Right renal cortex interstitium (tissue), 3 donors: ENCODE results near the gene THOP1. TPM values are rescaled to one million over a fixed set of nuclear protein-coding genes. Genes with fewer than 3 reads are reported as not detected.
"Not testable (repeated sequence)": the region's sequence is repeated elsewhere in the genome, so short reads cannot be mapped to it uniquely, and the experiment has no call there.

Experiments used
- DNase-seq, 3 donors: peaks; one replicate each; pipeline ENCODE4 v3.0.0-alpha.2; 2013; ENCODE audit warnings: low read depth in 3 of 3, low spot score in 2 of 3
- polyA plus RNA-seq, 3 donors: library from polyadenylated mRNA; unstranded; fragments of 120-200 nt; gene quantifications; one replicate each; pipeline ENCODE4 v1.2.1, GENCODE V29; 2013; ENCODE audit not compliant: insufficient read length in 3 of 3

THOP1 gene
- polyA plus RNA-seq, 3 donors, result 37.8 to 48.9 (median 41.8) TPM

DNA sequence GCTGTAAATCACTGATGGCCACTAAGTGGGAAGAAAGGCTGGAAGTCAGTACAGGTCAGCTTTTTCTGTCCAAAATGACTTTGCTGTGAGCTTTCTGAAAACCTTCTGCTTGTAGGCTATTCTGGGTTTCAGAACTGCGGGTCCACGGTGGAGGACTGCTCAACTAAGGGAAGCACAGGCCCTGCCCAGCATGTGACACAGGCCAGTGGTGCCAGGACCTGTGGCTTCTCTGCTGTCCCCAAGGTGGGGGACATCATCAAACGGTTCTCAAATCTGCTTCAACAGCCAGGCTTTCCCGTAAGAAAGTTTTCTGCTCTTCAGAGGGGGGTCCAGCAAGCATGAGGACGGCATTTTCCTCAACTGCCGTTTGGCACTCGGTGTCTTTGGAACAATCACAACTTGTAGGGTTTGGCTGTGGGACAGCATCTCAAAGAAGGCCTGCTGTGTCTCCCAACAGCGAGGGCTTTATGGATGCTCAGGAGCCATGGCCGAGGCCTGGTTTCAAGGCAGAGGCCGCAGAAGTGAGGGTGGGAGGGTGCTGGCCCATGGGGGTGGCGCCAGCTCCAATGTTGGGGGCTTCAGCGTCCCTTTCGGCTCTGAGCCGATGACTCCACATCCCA lies 6.1 kb upstream of the THOP1 start:
- no peak for DNase-seq

DNA sequence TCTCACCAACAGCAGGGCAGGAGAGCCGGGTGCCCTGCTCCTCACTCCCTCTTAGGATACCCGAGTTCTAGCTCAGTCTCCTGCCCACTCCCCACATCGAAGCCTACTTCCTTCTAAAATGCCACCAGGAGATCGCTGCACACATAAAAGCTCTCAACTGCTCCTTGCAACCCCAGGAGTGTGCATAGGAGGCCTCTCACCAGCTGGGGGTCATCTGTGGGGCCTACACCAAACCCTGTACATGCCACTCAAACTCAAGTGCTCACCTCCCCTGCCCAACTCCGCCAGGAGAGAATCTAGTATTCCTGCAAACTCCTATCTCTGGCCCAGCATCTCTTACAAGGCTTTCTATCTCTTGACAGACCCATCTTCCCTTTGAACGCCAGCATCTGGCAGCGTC lies 5.0 kb upstream of the THOP1 start:
- DNase-seq, result no peak

DNA sequence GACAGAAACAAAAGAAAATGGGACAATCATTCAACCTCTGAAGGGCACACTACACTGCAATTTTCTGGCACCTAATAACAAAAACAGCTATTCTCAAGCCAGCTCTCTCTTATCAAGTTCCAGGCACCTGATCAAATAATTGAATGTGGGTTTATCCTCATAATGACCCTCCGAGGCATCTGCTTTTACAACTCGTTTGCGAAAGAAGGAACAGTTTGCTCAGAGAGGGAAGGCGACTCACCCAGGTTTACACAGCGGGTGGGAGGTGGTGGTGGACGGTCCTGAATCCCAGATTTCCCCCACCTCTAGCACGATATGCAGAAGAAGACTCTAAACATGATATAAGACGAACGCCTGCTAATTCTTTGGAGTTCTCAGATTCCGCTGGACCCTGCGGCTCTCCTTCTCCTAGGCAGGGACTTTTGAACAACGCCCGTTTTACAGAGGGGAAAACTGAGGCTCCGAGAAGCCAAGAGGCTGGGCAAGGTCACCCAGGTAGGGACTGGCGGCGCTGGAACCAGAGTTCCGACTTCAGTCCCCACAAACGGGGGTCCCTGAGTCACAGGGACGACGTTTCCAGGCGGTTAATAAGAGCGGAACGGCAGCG lies 2.9 kb upstream of the THOP1 start:
- DNase-seq, result no peak

DNA sequence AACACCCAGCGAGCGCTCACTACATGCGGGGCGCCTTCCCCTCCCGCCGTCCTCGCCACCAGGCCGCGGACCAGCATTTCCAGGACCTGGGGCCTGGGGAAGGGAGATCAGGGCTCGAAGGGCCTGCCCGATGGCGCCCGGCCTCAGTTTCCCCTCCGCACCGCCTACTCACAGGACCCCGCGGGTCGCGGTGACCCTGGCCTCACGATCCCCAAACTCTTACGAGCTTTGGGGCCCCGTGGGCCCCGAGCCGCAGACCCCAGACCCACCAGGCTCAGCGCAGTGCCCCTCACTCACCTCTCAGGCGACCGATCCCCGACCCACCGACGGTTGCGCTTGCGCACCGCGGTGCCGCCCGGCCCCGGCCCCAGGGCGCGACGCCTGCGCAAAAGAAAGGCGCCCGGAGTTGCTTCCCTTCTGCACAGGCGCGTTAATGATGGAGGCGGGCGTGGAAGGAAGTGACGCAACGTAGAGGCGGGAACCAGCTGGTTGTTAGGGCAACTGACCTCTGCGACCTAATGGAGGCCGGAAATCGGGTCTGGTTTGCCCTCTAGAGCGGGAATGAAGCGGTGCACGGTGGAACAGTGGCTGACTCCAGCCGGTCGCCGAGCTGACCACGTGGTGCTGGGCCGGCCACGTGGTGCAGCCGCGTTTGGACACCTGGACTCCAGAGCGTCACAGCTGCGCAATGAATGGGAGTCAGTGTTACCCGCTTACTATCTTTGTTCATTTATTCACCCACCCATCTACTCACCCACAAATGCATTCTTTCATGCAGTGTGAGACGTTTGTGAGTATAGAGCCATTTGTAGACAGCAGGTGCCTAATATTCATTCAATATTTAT lies 2.1 kb upstream of the THOP1 start, which contains the start of gene SGTA:
Gene SGTA, minus strand, starts transcription at position 338 of the 845 bp plus-strand sequence. CDS start 14,205 bp downstream, outside the sequence.
- peak; percentile 97 to 99 (median 97) for DNase-seq

DNA sequence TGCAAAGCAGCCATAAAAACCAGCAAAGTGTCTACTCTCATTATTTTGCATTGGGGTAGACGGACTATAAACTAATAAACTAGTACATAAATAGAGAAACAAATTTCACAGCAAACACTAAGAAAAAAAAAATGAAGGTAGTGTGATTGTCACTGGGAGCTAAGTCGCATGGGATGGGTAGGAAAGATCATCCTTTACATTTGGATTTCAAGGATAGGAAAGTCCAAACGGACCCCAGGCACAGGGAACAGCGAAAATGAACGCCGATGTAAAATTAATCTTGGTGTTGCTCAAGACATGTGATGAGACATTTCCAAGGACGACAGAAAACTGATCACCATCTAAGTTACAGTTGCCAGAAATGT lies 1.5 kb upstream of the THOP1 start:
- no peak for DNase-seq

DNA sequence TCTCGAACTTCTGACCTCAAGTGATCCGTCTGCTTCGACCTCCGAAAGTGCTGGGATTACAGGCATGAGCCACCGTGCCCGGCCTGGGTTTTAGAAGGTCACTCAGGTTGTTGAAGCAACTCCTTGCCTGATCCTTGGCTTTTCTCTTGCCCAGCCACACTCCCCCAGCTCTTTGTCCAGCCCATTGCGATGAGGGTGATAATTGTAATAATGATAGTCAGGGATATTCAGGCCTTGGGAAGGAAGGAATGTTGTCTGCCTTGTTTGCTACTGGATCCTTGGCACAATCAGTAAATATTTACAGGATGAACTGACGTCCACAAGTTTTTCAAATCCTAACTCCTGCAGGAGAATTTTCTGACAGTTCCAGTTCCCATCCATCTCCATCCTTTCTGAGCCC lies 1.8 kb downstream of the THOP1 start:
- no peak for DNase-seq

DNA sequence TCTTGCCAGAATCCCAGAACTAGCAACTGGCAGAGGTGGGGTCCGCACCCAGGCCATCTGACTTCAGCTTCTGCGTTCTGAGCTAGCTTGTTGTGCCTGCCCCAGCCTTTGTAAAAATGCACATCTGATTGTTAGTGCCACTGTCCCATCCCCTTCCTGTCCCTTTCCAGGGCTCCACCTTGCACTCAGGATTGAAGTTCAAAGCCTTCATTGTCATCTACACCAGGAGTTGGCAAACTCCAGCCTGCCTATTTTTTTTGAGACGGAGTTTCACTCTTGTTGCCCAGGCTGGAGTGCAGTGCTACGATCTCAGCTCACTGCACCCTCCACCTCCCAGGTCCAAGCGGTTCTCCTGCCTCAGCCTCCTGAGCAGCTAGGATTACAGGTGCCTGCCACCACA lies 2.9 kb downstream of the THOP1 start:
- no peak for DNase-seq

DNA sequence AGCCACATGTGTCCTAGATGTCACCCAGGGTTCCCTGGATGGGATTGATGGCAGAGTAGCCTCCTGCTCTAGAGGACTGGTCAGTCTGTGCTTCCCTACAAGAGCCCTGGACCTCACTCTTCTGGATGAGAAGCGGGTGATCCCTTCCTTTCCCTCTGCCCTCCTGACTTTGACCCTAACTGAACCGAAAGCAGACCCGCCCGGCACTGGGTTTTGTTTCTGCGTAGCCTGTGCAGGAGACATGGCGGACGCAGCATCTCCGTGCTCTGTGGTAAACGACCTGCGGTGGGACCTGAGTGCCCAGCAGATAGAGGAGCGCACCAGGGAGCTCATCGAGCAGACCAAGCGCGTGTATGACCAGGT lies 4.9 kb downstream of the THOP1 start:
- no peak for DNase-seq

DNA sequence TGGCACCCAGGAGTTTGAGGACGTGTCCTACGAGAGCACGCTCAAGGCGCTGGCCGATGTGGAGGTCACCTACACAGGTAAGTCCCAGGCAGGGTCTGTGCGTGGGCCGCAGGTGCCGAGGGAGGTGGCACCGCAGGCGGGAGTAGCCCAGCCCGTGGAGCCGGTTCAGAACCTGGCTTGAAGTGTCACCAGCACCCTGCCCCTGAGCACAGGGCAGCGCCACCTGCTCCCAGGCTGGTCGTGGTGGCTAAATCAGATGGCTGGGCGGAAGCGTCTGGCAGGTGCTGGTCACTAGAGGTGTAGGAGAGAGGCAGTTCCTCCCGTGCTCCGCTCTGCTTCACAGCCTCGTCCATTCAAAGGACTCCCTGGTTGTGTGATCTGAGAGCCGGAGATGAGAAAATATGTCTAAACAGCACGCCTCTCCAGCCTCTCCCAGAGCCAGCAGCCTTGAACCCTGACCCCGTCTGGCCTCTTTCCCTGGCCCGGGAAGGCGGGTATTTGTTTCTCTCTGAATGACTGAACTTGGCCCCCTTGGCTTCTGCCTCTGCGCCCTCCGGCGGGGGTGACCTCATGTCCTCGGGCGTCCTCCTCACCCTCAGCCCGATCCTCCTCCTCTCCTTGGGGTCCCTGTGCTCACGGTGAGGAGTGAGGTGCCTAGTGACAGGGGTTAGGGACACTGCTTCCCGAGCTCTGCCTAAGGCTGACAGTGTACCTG lies 5.4 kb downstream of the THOP1 start:
- DNase-seq, result no peak

DNA sequence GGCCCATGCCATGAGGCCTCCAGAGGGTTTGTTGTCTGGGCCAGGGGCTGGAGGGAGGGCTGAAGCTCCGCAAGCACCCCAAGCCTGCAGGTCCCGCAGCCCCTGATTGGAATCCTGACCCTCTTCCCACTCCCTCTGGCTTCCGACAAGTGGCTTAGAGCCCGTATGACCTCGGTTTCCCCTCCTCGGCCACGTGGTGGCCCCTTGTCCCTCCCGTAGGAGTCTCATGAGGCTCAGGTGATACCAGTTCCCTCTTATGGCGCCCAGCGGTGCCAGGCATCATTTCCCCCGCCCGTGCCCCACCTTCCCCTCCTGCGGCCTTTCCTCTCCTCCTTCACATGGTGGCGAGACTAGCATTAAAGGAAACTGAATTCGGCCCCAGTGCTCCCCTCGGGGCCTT lies 6.1 kb downstream of the THOP1 start:
- no peak for DNase-seq

DNA sequence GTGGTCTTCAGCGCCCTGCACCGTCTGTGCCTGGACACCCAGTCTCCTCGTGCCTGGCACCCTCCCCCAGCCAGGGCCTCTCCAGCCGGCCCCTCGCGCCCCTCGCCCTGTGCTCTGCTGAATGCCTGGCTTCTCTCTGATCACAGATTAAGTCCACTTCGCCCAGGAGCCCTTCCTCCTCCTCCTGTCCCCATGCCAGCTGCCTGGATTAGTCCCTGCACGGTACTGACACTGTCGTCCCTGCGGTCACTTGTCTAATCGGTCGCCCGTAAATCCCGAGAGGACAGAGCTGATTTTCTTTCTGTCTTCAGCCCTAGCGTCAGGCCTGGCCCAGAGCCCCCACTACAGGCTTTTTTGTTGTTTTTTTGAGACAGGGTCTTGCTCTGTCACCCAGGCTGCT lies 6.6 kb downstream of the THOP1 start:
- no peak for DNase-seq

DNA sequence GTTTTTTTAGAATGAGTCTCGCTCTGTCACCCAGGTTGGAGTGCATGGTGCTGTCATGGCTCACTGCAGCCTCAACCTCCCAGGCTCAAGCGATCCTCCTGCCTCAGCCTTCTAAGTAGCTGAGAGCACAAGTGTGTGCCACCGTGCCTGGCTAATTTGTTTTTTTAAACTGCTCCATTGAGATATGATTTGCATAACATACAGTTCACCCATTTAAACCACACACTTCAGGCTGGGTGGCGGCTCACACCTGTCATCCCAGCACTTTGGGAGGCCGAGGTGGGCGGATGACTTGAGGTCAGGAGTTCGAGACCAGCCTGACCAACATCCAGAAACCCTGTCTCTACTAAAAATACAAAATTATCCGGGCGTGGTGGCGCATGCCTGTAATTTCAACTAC lies 7.4 kb downstream of the THOP1 start:
- DNase-seq, result not testable (repeated sequence)

DNA sequence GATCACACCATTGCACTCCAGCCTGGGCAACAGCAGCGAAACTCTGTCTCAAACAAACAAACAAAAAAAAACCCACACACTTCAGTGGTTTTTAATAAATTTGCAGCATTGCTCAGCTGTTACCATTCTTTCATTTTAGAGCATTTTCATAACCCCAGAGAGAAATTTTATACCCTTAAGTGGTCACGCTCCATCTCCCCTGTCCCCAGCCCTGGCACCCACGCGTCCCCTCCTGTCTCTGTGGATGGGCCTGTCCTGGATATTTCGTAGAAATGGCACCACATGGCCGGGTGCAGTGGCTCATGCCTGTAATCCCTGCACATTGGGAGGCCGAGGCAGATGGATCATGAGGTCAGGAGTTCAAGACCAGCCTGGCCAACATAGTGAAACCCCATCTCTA lies 7.8 kb downstream of the THOP1 start:
- no peak for DNase-seq

DNA sequence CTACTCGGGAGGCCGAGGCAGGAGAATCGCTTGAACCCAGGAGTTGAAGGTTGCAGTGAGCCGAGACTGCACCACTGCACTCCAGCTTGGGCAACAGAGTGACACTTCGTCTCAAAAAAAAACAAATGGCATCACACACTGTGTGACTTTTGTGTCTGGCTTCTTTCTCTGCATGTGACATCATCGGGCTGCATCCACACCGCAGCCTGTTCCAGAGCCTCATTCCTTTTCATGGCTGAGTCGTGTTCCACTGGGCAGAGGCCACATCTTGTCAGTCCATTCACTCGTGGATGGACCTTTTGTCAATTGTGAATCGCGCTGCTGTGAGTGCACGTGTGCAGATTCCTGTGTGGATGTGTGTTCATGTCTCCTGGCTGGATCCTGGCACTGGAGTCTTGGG lies 8.3 kb downstream of the THOP1 start:
- DNase-seq, result no peak

DNA sequence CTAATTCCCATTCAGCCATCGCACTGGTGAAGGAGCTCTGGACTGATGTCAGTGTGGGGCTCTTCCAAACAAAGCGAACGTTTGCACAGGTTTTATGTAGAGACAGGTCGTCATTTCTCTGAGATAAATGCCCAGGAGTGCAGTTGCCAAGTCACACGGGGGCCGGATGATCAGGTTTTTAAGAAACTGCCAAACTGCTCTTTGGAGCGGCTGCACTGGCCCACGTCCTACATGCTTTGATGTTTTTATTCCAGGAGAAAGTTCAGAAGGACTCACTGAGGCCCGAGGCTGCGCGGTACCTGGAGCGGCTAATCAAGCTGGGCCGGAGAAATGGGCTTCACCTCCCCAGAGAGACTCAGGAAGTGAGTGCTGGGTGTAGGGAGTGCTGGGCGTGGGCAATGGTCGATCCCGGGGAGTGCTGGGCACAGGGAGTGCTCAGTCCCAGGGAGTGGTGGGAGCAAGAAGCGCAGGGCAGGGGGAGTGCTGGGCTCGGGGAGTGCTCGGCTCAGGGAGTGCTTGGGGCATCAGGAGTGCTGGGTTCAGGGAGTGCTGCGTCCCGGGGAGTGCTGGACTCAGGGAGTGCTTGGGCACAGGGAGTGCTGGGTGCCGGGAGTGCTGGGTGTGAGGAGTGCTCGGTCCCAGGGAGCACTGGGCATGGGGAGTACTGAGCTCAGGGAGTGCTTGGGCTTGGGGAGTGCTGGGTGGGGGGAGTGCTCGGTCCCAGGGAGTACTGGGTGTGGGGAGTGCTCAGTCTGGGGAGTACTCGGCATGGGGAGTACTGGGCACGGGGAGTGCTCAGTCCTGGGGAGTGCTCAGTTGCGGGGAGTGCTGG lies 10.7 kb downstream of the THOP1 start:
- DNase-seq, result no peak

DNA sequence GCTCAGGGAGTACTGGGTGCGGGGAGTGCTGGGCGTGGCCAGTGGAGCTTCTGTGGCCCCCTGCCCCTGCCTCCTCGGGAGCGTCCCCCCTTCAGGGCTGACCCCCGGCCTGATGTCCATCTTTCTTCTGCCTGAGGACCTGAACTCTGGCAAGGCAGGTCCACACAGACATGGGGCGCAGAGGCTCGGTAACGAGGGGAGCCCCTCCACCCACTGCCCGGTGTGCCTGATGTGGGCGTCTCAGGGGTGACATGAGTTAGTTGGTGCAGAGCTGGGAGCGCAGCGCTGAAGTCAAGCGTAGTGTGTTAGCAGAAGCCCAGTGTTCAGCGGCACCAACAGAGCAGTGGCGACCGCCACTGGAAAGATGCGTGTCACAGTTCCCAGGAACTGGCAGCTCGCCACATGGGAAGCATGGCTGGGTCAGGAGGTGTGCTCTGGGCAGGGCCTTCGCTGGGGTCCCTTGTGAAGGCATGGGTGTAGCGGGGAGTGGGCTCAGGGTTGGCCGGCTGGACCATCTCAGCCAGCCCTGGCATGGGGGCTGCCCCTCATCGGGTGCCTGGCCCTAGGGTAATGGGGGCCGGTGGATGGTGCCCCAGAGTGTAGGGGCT lies 11.5 kb downstream of the THOP1 start:
- DNase-seq, result no peak

DNA sequence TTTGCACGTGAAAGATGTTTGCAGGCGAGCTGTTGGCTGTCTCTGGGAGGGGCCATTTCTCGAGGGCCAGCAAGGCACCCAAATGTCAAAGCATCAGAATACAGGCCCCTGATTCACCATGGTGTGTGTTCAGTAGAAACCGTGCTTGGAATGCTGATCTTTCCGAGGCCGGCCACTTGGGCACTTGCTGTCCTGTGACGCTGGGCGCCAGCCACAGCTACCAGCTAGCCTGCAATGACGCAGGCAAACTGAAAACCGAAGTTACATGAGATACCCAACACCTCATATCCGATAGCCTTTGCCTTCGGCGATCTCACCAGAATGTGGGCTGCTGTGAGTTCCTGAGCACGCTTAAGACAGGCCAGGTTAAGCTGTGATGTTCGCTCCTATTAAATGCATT lies 12.0 kb downstream of the THOP1 start:
- no peak for DNase-seq

DNA sequence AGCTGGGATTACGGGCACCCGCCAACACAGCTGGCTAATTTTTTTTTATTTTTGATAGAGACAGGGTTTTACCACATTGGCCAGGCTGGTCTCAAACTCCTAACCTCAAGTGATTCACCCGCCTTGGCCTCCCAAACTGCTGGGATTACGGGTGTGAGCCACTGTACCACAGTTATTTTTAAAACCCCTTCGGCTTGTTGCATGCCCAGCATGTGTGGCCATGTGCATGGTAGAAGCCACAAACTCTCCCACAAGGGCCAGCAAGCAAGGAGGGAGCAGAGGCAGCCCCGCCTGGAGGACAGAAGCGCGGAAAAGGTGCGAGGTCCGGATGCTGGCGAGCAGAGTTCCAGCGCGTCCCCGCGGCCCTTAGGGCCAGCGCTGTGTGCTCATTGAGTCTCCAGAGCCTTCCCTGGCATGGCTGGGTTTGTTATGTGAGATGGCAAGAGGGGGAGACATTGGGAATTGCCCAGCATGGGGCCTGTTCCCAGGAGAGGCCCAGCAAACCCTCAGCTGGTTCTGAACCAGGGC lies 12.9 kb downstream of the THOP1 start:
- DNase-seq, result no peak

DNA sequence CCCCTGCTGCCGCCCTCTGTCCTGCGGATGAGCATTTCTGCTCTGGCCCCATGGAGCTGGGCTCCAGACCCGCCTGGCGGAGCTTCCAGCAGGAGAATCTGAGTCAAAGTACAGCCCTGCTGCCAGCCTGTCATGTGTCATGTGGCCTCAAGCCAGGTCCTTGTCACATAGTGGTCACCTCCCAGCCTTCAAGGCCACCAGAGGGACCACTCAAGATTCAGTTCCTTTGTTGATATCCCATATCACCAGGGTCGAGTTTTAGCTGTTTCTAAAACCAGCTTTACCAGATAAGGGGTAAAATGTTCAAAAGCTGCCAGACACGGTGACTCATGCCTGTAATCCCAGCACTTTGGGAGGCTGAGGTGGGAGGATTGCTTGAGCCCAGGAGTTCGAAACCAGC lies 13.4 kb downstream of the THOP1 start:
- no peak for DNase-seq
